SW480 (cell line): ENCODE measurements around the gene PGS1.
A peak's percentile ranks its signal among the peaks of the same experiment; 100 is the strongest.

Source experiments
- DNase-seq: peaks from one replicate; pipeline ENCODE4 v3.0.0-alpha.2; 2016; ENCODE audit warnings: low spot score

The PGS1 gene

DNA sequence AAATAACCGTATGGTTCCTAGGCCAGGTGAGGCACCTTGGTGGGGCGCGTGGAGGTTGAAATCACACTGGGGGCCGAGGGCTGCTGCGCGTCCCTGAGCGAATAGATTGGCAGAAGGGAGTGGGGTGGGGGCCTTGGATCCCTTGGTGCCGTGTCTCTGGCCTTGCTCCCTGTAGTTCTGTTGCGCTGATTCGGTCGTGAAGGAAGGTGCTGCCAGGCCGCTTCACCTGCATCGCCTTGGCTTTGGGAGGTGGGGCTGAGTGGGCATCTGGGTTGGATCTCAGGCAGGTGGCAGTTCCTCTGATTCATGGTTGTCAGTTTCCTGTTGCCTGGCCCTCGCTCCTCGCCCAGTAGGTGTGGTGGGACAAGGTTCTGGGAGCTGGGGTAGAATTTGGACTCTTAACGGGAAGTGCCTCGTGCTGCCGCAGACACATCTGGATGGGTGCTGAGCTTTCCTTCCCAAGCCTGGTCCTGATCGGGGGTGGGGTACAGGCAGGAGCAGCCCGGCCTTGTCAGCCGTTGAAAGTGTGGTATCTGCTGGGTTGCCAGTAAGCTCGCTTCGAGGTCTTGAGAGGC lies 30.1 kb downstream of the PGS1 start:
- no peak for DNase-seq

DNA sequence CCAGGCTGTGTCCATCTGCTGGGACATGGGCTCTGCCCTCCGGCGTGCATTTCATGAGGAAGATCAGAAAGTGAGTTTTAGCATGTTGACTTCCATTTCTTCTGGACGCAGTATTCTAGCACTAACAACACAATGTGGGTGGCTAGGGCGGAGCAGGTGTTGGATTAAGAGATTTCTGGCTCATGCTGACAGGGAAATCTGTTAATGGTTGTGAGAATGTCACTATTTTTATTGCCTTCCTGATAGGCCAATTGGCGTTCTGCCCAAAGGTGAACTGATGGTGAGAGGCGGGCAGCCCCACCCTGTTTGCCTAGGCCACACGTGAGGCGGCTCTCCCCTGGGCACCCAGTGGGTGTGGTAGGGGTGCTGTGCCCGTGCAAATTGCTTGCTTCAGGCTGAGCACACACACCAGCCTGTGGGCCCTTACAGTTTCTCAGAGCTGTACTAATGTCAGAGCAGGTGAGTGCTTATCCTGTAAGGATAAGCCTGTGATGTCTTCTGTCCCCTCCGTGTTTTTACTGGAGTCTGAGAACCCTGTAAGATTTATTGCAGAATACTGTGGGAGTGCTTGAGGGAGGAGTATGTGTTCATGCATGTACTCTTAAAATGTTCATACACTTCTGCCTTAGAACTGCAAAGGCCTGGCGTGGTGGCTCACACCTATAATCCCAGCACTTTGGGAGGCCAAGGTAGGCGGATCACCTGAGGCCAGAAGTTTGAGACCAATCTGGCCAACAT lies 30.9 kb downstream of the PGS1 start:
- DNase-seq, result peak; percentile 71

DNA sequence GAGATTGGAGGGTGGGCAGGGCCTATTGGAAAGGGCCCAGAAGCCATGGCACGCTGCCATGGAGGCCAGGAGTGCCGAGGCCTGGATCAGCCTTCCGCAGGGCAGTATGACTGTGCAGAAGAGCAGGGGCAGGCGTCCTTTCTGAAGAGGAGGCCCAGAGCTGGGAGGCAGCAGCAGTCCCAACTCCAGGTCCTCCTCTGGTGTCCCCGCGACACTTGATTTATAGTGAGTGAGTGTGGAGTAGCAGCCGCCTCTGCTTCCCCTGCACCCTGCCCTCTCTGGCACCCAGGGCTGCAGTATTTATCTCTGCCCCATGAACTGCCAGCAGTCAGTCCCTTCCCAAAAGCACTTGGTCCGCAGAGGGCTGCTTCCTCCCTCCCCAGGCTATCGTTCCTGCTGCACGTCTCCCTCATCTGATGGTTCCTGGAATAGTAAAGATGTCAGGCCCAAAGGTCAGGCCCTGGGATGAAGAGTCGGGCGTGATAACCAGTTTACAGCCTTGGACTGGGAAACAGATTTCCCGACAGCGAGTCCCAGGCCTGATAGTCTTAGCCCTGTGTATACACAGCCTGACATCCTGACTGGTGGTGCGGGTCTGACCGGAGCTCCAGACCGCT lies 32.9 kb downstream of the PGS1 start:
- DNase-seq, result no peak

DNA sequence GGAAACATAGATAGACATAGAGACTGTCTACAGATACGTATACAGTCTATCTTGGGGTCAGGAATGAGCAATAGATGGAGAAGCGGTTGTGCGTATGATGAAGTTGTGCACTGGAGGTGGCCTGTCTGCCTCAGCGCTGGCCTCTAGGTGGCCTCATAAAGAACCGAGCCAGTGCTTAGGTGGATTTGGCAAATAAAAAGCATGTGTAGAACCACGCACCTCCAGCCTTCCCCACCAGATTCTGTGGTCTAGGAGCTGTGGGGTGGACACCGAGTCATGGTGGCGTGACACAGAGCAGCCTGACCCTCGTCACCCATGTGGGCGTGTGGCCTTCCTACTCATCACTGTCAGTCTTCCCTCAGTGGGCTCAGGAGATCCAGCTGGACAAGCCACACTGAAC lies 34.0 kb downstream of the PGS1 start:
- peak; percentile 17 for DNase-seq

DNA sequence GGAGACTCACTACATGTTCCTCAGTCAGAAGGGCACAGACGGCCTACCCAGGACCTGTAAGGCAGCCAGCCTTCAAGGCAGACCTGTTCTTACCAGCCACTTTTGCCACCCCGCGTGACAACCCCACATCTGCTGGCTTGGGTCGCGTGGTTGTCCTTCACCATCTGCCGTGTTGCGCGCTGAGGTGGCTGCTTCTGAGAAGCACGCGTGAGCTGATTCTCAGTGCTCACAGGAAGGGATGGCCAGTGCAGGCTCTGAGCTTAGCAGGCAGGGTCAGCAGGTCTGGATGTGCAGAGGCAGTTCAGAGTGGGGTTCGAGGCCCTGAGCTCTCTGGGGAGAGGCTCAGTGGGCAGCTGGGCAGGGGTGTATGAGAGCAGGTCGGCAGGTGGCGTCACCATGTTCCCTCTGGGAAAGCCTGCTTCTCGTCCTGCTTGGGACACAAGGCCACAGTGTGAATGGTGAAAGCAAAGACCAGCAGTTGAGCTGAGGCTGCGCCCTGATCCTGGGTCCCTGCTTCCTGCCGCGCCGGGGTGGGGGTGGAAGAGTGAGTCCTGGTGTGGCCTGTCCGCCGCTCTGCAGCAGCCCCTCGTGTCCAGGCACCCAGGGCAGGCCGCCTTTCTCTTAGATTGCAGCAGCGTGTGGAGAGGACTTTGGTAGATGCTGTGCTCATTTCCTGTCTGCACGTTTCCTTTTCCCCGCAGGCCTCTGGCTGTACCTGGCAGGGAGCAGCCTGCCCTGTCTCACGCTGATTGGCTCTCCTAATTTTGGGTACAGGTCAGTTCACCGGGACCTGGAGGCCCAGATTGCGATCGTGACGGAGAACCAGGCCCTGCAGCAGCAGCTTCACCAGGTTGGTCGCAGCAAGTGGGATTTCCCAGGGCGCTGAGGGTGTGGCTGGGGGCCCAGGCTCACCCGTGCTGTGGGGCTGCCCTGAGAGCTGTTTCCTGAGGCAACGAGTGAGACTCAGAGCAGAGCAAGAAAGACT lies 36.0 kb downstream of the PGS1 start:
- DNase-seq, result no peak

DNA sequence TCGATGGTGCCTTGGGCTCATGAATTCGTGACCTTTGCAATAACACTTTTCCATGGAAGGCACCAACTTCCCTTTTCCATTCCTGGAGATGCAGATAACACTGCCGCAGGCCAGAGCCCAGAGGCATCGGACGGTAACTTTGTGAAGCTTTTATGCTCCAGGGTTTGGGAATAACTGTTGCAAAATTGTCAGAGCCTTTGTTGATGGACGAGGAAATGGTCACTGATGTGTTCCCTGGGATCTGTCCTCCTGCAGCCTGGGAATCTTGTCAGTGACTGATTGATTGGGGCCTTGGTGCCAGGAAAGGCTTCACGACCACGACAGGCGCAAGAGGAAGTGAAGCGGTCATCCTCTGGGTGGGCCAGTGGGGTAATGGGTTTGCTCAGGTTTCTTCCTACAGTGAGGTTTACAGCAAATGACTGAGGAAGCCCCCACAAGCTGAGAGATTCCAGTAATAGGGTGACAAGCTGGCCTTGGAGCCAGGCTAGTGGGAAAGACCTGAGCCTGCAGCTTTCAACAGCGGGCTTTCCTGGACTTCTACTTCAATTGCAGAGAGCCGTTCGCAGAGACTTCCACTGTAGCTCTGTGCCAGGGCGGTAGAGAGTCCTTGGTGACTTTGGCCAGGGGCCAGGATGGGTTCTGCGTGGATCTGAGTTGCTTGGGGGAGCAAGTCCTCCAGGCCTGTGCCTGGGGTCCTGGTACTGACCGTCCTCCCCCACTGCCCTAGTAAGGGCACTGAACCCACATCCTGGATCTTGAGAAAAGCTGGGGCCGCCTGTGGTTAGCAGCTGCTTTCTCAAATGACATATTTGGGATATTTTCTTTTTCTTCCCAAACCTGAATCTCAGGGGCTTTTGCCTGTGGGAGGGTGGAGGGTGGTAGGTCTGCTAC lies 37.6 kb downstream of the PGS1 start:
- DNase-seq, result no peak

DNA sequence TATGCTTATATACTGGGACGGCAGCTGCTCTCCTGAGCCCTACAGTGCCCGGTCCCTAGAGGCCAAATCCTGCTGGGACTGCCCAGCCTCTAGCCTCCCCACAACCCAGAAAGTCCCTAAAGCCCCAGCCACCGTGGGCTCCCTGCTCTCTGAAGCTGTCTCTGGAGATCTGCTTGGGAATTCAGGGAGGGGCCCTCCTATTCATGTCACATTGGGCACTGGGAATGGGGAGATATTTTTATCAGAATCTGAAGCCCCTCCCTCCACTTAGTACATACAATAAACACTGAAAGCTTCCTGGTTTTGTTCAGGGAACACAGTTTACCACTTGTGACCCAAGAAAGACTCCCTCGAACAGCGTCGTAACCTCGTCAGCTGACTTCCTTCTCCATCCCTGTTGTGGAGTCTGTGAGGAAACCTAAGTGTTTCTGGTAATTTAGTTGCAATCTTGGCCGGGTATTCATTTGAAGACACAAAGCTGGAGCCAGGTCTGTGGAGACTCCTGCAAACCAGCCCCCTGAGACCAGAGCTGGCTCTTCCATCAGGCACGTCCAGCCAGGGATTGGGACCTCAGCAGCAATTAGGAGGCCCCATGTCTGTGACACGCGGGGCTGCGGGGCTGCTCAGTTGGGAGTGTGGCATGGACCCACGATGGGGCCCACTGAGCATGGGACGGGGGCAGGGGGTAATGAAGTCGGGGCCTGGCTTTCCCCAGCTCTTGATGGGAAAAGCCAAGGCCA lies 38.5 kb downstream of the PGS1 start:
- DNase-seq, result no peak

DNA sequence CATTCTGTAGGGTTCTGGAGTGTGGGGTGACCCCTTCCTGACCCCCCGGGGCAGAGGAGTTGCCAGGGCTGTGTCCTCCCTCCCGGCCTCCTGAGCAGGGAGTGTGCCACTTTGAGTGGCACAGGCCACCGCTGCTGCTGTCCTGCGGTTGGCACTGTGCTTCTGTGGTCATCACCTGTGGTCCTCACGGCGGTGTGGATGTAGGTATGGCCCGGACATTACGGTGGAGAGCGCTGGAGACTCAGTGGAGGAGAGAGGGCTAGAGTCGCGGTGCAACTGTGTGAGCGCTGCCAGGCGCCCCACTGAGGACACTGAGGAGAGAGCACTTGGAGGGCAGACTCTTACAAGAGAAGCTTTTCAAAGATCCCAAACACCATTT lies 39.1 kb downstream of the PGS1 start:
- DNase-seq, result no peak

DNA sequence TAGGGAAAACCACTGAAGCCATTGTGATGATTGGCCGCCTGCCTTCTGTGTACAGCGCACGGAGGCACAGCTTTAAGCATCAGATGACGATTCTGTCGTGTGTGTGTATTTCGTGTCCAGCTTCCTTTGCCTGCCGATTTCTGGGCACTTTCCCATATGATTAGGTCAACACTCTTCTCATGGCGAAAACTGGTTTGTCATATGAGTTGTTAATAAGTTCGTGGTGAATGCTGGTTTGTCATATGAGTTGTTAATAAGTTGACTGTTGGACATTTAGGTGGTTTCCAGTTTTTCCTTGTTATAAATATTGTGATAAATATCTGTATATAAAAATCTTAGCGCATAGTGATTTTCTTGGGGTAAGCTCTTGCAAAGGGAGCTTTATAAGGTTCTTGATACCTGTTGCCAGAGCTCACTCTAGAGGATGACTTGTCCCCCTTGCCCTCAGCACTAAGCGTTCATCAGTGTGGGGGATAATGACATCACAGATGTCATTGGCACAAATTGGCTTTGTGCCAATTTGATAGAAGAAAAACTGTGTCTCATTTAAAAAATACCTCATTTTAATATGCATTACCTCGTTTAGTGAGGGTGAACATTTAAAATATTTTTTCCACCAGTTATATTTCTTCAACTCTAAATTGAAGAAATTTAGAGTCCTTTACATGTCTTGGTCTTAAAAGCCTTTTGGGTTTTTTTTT lies 40.0 kb downstream of the PGS1 start:
- no peak for DNase-seq

DNA sequence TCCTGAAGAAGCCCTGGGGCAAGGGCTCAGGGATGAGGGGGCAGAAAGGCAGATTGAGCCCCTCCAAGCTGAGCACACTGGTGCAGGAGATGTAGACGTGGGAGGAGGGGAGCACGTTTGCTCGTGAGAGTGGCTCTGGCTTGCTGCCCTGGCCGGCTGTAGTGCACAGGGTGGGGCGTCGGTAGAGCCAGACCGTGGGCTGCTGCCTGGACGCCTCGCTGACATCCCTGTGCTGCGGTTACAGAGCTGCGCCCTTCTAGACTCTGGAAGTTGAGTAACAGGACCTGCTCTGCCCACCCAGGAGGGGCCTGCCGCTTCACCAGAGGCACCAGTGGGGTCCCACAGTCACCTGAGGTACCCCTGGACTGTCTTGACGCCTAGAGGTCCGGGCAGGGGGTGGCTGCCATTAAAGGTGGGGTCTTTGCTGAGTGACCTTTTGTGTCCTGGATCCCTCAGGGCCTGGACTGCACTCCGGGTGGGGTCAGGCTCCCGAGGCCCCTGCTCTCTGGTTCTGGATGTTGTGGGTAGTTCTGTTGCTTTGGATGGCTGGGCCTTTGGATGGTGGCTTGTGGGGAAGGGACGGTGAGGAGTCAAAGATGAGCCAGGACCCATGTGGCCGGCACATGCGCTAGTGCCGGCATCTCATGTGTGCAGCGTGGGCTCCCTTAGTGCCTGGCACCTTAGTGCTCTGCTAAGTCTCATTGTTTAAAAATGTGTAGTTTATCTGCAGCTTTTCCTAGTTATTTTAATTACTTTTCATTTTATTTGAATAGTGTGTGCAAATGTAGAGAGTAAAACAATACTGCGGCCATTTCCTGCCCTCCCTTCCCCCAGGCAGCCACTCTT lies 41.7 kb downstream of the PGS1 start:
- no peak for DNase-seq

DNA sequence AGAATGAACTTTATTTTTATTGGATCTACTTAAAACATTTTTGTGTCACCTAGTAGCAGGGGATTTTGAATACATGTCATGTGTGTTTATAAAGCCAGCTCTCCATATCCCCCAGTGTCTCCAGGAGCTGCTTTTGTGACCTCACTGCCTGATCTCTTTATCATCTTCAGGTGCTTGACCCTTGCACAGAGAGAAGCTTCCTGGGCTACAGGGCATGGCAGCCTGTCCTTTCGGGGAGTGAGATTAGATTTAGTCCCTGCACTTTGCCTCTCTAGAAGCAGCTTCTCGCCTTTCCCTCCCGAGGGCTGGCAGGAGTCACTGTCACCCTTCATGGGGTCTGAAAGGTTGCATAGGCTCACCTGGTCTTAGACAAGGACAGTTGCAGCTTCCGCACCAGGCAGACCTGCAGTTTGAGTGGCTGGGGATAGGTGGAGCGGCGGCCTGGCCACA lies 42.7 kb downstream of the PGS1 start:
- DNase-seq, result no peak

DNA sequence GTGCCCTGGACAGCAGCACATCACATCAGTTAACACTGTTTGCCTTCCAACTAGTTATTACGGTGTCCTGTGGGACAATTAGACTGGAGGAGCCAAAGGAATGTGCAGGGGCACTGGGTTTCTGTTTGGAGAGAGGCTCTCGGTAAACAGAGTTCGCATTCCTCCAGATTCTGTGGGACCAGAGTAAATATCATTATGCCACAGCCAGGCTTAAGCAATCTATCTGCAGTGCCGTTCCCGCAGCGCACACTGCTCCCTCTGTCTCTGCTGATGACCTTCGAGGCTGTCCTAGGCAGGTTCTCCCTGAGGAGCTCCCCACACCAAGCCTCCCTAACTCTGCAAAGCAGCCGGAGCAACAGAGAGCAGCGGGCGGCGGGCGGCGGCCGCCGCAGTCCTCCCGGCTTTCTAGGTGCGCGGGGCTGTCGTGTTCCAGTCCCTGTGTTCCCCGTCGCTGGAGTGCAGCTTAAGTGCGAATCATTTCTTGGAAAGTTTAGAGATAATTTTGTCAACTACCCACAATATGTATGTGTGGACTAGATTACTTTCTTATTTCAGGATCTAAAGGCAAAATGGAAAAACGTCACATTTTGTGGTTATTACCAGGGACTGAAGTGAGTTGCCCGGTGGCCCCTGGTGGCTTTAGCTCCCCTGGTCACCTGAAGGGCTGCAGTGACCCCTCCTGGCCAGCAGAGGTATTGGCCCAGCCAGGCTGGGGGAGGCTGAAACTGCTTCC lies 43.3 kb downstream of the PGS1 start:
- DNase-seq, result peak; percentile 58

DNA sequence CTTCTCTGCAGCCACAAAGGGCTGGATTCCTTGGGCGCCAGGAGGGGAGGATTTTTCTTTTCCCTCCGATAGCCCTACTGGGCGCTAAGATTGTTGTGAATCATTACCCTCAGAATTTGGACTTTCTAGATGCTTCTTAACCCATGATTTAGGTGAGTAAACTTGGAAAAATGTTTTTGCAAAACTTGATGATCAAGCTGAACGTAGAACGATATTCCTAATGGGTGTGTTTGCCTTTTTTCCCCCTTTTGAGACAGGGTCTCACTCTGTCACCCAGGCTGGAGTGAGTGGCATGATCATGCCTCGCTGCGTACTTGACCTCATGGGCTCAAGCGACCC lies 43.8 kb downstream of the PGS1 start:
- DNase-seq, result no peak

DNA sequence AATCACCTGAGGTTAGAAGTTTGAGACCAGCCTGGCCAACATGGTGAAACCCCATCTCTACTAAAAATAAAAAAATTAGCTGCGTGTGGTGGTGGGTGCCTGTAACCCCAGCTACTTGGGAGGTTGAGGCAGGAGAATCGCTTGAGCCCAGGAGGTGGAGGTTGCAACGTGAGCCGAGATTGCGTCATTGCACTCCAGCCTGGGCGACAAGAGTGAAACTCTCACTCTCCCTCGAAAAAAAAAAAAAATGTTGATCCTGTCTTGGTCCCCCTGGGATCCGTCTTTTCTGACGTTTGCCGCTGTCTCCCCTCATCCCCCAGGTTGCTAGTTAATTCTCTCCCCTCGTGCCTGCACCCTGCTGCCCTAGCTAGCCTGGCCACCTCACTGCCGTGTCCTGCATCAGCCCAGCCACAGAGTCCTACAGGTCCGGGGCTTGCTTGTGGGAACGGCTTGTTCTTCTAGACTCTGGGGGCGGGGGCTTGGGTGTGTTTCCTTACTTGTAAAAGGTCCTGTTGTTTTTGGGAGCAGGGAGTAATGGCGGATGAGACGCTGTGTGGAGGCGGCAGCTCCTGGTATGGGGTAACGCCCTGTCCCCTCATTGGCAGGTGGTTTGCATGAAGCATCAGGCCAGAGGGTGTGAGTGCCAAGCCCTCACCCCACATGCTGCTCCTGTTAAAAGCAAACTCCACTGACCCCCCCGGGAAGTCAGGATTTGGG lies 44.6 kb downstream of the PGS1 start:
- no peak for DNase-seq

DNA sequence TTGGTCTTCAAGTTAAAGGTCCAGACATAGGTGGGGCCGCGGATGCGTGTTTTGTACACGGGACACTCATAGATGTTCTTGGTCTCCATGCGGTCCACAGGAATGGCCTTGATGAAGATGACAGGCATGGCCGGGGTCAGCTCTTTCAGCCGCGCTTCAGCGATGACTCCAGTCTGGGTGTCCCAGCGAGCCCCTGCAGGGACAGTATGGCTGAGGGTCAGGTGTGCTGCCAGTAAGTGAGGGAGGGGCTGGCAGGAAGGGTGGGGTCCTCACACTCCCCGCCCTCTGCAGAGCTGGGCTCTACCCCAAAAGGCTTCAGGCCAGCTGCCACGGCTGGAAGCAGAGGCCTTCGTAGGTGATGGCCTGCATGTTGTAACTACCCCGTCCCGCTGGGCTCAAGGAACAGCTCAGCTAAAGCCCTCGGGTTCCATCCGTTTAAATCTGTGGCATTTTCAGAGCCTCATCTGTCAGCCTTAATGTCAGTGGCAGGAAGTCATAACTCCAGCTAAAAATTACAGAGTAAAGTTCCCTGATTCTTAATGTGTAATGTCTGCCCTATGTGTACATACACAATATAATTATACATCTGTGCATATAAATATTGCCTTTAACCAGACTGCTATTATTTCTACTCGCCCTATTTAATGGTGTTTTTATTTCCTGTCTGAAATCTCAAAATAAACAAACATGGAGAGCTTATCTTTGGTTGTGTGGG lies 45.7 kb downstream of the PGS1 start:
- DNase-seq, result no peak

DNA sequence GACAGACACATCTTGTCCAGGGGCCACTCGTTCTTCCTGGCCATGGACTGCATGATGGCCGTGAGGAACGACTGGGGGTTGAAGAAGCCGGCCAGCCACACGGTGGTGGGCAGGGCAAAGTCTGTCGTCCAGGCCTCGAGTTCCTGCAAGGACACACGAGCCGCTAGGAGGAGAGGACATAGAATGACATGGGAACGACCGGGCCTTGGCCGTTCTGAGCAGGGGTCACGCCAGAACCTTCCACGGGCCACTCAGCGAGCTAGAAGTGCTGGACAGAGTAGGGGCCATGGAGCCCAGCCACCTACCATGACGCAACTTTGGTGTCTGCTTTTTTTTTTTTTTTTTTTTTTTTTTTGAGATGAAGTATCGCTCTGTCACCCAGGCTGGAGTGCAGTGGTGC lies 47.0 kb downstream of the PGS1 start:
- DNase-seq, result no peak

DNA sequence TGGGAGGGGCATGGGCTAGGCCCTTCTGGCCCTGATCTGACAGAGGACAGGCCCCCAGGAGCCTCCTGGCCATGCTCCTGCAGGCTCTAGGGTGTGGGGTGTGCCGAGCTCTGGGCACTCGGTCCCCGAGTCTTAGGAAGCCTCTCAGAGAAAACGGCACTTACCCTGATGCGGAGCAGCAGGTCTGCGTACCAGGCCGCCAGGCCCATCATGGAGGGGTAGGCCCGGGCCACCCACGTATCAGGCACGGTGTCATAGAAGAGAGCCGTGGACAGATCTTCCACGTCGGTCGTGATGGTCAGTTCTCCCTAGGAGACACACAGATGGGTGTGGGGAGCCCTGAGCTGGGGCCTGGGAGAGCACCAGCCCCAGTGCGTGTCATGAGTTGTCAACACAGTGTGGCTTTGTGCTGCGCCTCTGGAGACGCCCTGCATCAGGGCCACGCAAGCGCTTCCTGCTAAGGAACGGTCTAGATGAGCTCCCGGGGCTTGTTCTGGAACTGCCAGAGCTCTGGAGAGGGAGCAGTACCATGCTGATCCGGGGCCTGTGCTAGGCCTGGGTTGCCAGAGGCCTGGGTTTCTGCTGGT lies 47.9 kb downstream of the PGS1 start:
- no peak for DNase-seq
